GM21447 (cell line): ENCODE results near the gene LPCAT1.

Experiments
- ATAC-seq: cut with Tn5 transposase; IDR thresholded peaks from one replicate; pipeline ENCODE4 v1.9.1; 2021; ENCODE audit not compliant: unreplicated experiment

LPCAT1 gene

GRCh38 chr5:1414311-1415058 lies 109.3 kb downstream of the LPCAT1 start:
- ATAC-seq = no peak

DNA sequence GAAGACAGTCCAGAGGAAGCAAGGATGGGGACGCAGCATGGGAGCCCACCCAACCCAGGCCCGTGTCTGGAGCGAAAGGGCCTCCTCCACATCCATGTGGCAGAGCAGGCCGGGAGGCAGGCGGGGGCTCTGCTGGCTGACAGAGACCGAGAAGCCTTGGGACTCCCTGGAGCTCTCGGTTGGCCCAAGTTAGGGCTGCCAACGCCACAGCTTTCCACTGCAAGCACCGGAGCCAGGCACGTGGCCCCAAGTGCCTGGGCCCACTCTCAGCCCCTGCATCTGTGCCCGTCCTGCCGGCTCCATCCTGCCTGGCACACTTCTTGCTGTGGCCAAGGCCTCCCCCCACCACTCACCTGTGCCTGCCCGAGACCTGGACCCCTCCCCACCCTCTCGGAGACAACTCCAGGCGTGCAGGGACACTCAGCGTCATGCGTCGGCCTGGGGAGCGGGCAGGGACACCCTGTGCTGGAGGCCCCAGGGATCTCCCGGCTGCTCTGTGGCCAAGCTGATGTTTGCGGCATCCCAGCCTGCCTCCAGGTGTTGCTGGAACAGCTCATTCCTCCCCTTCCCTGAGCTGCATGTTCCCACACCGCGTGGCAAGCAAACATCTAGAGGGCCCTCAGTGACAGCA lies 110.0 kb downstream of the LPCAT1 start:
- ATAC-seq = no peak

GRCh38 chr5:1413211-1413610 lies 110.5 kb downstream of the LPCAT1 start:
- no peak for ATAC-seq

DNA sequence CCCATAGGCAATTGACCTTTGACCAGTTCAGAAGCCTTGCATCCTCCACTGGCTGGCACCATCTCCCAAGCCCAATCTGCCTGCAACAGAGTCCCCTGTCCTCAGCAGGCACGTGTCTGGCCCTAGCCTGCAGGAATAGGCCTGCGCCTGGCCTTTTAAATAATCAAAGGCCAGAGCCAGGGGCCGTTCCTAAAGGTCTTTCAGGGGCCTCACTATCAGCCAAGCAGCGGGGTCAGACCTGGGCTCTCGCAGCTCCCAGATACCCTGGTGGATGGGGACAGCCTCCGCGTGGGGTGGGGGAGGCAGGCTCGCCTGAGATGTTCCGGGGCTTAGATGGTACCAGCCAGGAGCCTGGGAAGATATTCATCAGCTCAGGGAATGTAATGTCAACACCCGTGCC lies 111.1 kb downstream of the LPCAT1 start:
- no peak for ATAC-seq

GRCh38 chr5:1412163-1412562 lies 111.6 kb downstream of the LPCAT1 start:
- ATAC-seq = no peak
